Mucosa of gallbladder (tissue), 1 donor: ENCODE data around the gene S1PR5. TPM values are rescaled to one million over a fixed set of nuclear protein-coding genes. Genes with fewer than 3 reads are reported as not detected.

Source experiments
- DNase-seq: peaks from one replicate; pipeline ENCODE4 v3.0.0-alpha.2; 2020; ENCODE audit warnings: low spot score
- total RNA-seq: library from RNA; stranded (reverse); gene quantifications from one replicate; pipeline ENCODE4 v1.2.1, GENCODE V29; 2021
- donor health status: DM: no; HTN: no; CAD: no.

The S1PR5 gene
- total RNA-seq, 1 donor from 2014 or later = 0.20 TPM

- no peak for DNase-seq
Measured at GRCh38 chr19:10471909-10472308, 45.3 kb downstream of the S1PR5 start.

- DNase-seq = no peak
Measured at GRCh38 chr19:10468133-10468532, 49.1 kb downstream of the S1PR5 start.

- DNase-seq = no peak
Measured at GRCh38 chr19:10467104-10467706, 50.0 kb downstream of the S1PR5 start.

- no peak for DNase-seq
Measured at GRCh38 chr19:10464456-10464855, 52.8 kb downstream of the S1PR5 start.

Other genes starting within 250 kb of the S1PR5 start
- 8.5 TPM for gene ICAM1, start 246.3 kb downstream of the S1PR5 start, total RNA-seq
- 0.72 TPM for gene ICAM4, start 230.5 kb downstream of the S1PR5 start, total RNA-seq
- gene ICAM5, start 227.5 kb downstream of the S1PR5 start, total RNA-seq = 0.49 TPM
- 7.3 TPM for gene ZGLP1, start 207.6 kb downstream of the S1PR5 start, total RNA-seq
- gene FDX2, start 201.4 kb downstream of the S1PR5 start, total RNA-seq = 21.8 TPM
- gene RAVER1, start 183.9 kb downstream of the S1PR5 start, total RNA-seq = 44.6 TPM
- 14.7 TPM for gene ICAM3, start 177.8 kb downstream of the S1PR5 start, total RNA-seq
- 142 TPM for gene TYK2, start 136.9 kb downstream of the S1PR5 start, total RNA-seq
- 138 TPM for gene CDC37, start 113.9 kb downstream of the S1PR5 start, total RNA-seq
- 15.6 TPM for gene PDE4A, start 96.9 kb downstream of the S1PR5 start, total RNA-seq
- gene KEAP1, start 14.1 kb downstream of the S1PR5 start, total RNA-seq = 81.7 TPM
- 29.5 TPM for gene ATG4D, start 26.5 kb upstream of the S1PR5 start, total RNA-seq
- gene KRI1, start 48.6 kb upstream of the S1PR5 start, total RNA-seq = 21.1 TPM
- 6.2 TPM for gene CDKN2D, start 51.5 kb upstream of the S1PR5 start, total RNA-seq
- 88.3 TPM for gene AP1M2, start 69.9 kb upstream of the S1PR5 start, total RNA-seq
- gene SLC44A2, start 108.1 kb upstream of the S1PR5 start, total RNA-seq = 223 TPM
- 162 TPM for gene ILF3, start 136.9 kb upstream of the S1PR5 start, total RNA-seq
- gene QTRT1, start 184.0 kb upstream of the S1PR5 start, total RNA-seq = 48.2 TPM
- 227 TPM for gene DNM2, start 200.6 kb upstream of the S1PR5 start, total RNA-seq